Parietal lobe (tissue), 1 donor: ENCODE data around the gene AMY2B. TPM values are rescaled to one million over a fixed set of nuclear protein-coding genes. Genes with fewer than 3 reads are reported as not detected.

Source experiments
- total RNA-seq: library from RNA; depleted of rRNA; stranded (reverse); fragments of >200 nt; gene quantifications from one replicate; pipeline ENCODE4 v1.2.3, GENCODE V29; 2014

Gene AMY2B
- 84.2 TPM for total RNA-seq

GRCh38 chr1:103571289-103571688, at the start of gene AMY2B:
AMY2B (plus strand) TSS chr1:103571589; CDS start chr1:103571603, 14 bp downstream.

GRCh38 chr1:103525607-103526507, 45.5 kb upstream of the AMY2B start, which contains the start of gene RNPC3:
RNPC3 (plus strand) TSS chr1:103525699; CDS start chr1:103526071, 372 bp downstream.

GRCh38 chr1:103616994-103617477, 45.6 kb downstream of the AMY2B start, which contains the start of gene AMY2A:
AMY2A (plus strand) TSS chr1:103617427; CDS start chr1:103617441, 14 bp downstream.

Other genes starting within 250 kb of the AMY2B start
- 37.6 TPM for gene RNPC3, start 45.9 kb upstream of the AMY2B start, total RNA-seq
- not detected for gene AMY2A, start 45.8 kb downstream of the AMY2B start, total RNA-seq
- gene AMY1A, start 84.2 kb downstream of the AMY2B start, total RNA-seq, result not detected
- gene AMY1B, start 124.6 kb downstream of the AMY2B start, total RNA-seq, result not detected
- gene AMY1C, start 178.3 kb downstream of the AMY2B start, total RNA-seq, result not detected